KG1 (cell line): Measurements from ENCODE around the gene PDXK.
"Not testable (repeated sequence)": the region's sequence is repeated elsewhere in the genome, so short reads cannot be mapped to it uniquely, and the experiment has no call there.

Source experiments
- DNase-seq: peaks from one replicate; lab custom pipeline; 2025; lab: John Stamatoyannopoulos, UW

Gene PDXK

DNA sequence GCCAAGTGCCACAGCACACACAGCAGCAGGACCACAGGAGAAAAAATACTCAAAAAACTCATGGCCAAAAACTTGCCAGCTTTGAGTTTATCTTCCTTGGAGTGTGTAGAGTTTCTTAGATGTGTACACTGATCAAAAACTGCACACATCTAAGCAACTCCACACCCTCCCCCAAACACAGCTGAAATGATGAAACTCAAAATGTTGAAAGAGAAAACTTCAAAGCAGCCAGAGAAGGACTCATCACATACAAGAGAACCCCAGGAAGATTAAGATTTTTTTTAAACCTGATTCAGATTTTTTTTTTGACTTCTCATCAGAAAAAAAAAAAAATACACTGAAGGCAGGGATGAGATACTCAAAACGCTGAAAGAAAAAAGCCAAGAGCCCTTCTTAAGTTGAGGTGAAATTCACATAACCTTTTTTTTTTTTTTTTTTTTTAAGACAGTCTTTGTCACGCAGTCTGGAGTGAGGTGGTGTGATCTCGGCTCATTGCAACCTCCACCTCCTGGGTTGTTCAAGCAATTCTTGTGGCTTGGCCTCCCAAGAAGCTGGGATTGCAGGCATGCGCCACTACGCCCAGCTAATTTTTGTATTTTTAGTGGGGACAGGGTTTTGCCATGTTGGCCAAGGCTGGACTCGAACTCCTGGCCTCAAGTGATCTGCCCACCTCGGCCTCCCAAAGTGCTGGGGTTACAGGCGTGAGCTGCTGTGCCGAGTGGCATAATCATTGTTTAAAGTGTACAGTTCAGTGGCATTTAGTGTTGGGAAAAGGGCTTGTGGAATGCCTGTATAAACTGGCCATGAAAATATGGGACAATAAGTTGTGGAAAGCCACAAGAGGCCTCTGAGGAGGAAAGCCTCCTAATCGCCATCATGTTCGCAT is 20.9 kb upstream of the PDXK start:
- DNase-seq, result no peak

DNA sequence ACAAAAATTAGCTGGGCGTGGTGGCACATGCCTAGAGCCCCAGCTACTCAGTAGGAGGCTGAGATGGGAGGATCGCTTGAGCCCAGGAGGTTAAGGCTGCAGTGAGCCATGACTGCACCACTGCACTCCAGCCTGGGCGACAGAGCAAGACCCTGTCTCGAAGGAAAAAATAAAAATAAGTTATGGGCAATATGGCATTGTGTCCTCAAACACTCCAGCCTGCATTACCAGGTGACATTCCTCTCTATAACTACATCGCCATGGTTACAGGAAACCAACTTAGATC is 19.5 kb upstream of the PDXK start:
- not testable (repeated sequence) for DNase-seq

DNA sequence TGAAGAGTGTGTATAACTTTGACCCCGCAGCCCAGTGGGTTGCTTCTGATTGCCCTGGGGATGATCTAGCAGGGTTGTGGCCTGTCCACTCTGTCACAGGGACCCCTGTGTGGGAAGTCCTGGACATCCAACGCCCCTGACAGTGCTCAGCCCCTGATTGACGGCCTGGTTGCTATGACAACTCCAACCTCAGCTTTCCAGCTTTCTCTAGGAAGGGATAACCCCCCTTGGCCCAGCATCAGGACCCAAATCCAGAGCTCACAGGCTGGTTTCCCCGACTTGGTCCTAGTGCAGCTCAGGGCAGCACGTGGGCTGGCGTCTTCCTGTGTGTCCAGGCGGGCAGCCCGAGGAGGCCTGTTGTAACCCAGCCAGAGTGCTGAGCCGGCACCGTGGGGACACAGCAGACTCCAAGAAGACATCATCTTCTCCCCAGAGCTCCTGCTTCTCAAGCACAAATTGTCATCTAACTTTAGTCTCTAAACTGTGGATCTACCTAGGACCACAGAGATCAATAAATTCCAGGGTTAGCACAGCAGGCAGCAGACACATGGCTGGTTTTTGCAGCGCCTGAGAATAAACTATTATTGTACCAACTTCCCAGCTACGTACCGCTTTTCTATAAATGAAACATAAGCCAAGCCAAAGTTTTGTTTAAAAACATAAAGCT is 18.9 kb upstream of the PDXK start:
- no peak for DNase-seq

DNA sequence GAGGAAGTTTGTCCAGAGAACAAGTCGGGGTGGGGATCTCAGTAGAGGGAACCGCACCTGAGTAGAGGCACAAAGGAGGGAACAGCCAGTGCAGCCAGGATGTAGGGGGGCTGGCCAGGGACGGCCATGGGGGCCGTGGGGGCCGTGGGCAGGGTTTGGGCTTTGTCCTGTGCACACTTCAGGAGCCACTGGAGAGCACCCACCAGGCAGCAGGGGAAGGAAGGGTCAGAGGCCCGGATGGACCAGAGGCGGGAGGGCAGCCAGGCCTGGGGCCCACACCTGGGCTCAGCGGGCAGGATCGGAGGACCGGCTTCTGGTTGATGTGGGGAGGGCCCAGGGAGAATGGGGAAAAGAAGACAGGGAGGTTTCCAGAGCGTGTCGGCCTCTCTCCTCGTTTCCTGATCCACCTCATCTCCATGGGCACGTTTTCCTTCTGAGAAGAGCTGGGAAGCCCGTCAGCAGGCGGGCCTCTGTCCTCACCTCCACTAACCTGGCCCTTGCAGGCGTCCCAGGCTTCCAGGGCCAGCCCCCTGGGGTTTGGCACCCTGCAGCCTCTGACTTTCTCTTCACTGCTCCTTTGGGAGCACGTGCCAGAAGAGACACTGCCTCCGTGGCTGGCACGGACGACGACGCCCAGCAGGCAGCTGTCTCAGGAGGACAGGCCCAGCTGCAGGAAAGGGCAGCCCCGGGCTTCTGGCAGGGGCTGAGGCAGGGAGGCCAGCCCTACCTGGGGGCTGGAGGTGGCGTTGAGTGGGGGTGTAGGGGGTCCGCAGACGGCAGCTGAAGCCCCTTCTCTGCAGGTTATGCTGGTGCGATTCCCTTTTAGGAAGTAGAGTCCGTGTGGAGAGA is 16.8 kb upstream of the PDXK start:
- DNase-seq, result no peak

DNA sequence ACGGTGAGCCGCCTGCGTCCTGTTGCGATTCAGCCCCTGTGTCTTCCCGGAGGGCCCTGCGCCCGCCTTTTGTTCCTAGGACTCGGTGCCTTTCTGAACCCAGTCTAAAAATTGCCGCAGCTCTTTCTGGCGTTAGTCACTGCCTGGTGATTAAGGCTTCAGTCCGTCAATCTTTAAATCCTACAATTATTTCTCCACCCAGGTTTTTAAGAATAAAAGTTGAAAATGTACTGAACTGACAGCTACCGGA is 16.2 kb upstream of the PDXK start:
- no peak for DNase-seq

DNA sequence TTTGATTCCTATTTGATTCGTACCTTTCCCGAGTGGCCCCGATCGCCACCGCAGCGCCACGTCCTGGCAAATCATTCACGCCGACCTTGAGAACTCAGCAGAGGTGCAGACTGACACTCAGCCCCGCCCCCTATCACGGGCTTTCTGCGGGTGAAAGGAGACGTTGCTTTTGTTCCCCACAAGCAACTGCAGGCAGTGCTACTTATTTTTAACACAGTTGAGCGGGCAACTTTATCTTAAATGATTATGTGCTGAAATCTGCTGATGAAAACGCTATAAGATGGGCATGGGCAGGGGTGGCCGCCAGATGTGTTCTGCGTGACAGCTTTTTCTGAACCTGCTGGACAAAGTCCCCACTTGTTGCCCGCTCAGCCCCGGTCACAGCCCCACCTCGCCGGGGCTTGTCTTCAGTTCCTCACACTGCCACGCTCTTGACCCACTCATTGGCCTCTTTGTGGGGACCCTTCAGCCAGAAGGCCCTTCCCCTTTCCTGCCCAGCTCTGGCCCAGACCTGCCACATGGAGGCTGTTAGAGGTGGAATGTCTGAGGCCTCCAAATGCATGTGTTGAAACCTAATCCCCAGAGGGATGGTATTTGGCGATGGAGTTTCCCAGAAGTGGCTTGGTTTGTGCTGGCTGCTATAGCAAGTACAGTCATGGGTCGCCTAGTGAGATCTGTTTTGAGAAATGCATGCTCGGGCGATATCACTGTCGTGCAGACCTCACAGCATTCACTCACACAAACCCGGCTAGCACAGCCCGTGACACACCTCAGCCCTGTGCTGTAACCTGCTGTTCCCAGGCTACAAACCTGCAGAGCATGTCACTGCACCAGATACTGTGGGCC is 15.7 kb upstream of the PDXK start:
- no peak for DNase-seq

DNA sequence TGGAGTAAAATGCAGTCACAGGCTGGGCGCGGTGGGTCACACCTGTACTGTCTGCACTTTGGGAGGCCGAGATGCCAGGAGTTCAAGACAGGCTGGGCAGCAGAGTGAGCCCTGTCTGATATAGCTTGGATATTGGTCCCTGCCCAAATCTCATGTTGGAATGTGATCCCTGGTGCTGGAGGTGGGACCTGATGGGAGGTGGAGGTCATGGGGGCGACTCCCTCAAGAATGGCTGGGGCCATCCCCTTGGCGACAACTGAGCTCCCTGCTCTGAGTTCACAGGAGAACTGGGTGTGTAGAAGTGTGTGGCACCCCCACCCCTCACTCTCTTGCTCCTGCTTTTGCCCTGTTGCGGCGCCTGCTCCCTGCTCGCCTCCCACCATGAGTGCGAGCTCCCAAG is 11.5 kb upstream of the PDXK start:
- DNase-seq, result no peak

DNA sequence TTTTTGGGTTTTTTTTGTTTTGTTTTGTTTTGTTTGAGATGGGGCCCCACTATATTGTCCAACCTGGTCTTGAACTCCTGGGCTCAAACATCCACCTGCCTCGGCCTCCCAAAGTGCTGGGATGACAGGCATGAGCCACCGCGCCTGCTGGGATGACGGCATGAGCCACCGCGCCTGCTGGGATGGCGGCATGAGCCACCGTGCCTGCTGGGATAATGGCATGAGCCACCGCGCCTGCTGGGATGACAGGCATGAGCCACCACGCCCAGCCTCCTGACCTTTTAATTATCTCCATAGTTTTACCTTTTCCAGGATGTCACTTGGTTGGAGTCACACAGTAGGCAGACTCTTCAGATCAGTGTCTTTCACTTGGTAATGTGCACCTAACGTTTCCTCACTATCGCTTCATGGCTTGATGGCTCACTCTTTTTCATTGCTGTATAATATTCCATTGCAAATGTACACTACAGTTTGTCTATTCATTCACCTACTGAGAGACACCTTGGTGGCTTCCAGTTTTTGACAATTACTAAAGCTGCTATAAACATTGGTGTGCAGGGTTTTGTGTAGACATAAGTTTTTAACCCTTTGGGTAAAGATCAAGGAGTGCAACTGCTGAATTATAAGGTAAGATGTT is 10.1 kb upstream of the PDXK start:
- DNase-seq, result no peak

DNA sequence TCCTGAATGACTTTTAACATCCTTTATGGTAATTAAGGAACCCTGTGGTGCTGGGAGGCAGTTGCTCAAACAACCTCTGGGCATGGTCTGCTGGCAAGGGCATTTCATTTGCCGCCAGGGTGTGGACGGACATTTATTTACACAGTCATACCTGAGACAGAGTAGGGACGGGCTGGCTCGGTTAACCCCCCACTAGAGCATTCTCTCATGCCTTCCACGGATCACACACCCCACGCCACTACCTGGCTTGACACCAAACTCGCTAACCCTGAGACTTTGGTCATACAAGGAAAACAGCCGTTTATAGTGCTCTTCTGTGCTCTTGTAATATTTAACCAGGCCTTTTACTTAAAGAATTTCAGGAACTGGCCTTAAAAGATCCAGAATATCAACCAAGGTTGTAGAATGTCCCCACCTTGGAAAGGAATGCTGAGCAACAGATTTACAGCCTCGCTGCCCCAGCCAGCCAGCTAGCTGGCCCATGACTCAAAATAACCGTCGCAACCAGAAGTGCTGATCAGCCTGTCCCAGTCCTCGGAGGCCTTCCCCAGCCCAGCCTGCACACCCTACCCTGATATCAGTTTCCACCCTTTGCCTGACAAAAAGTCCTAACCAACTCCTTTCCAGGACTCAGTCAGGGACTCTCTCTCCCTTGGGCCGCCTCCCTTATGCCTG is 6.5 kb upstream of the PDXK start:
- no peak for DNase-seq

DNA sequence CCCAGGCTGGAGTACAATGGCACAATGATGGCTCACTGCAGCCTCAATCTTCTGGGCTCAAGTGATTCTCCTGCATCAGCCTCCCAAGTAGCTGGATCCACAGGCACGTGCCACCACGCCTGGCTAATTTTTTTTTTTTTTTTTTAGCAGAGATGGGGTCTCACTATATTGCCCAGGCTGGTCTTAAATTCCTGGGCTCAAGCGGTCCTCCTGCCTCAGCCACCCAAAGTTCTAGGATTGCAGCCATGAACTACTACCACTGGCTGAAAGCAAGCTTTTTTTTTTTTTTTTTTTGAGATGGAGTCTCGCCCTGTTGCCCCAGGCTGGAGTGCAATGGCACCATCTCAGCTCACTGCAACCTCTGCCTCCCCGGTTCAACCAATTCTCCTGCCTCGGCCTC is 5.8 kb upstream of the PDXK start:
- not testable (repeated sequence) for DNase-seq

DNA sequence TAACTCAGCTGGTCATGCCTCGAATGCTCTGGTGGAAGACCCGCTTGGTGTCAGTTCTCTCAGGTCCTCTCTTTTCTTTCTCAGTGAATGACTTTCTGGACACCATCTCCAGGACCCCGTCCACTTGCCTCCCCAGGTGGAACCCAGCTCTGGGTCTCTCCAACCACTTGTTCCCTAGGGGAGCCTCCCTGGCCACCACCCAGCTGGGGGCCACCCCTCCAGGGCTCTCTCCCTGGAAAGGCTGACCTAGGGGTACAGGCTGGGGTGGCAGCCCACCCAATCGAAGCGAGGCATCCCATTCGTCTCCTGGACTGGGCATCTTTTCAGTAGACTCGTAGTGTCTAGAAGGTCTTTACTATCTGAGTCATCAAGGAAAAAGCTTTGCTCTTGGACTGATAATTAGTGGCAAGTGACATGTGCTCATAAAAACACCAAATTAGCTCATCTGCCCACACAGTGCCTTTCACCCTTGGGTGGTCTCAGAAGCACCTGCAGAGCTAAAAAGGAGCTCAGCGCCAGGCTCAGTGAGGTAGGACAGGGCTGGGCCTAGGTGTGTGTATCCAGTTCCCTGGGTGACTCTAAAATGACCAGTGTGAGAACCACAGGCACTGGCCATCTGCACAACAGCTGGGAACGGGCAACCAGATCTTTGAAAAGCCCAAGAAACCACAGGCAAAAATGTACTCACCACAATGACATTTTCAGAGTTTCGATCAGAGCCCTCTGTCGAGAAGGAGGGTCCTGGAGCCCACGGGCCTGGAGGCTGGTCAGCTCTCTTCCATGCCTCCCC is 2.4 kb upstream of the PDXK start:
- DNase-seq, result no peak

DNA sequence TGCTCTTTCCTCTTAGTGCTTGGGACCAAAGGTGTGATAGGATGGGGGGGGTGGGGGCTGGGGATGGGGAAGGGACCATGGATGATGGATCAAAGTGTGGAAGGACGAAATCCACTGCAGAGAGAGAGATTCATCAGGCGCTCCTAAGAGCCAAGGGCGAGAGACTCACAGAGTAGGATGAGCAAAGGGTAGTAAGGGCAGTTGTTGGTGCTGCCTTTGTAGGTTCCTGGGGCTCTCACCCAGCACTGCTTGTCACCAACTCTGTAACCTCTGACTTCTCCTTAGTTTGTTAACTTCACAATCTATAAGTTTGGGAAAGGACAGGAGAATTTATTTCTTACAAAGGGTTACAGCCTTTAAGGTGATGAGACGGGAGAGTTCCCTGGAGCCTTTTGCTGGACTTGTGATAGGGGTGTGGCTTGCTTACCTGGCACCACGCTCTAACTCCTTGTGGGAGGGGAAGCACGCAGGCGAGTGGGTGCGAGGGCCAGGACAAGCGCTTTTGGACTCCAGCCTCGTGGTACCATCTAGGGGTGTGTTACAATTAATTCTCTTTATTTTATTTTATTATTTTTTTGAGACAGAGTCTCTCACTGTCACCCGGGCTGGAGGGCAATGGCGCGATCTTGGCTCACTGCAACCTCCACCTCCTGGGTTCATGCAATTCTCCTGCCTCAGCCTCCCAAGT is 1.6 kb upstream of the PDXK start:
- DNase-seq, result no peak

DNA sequence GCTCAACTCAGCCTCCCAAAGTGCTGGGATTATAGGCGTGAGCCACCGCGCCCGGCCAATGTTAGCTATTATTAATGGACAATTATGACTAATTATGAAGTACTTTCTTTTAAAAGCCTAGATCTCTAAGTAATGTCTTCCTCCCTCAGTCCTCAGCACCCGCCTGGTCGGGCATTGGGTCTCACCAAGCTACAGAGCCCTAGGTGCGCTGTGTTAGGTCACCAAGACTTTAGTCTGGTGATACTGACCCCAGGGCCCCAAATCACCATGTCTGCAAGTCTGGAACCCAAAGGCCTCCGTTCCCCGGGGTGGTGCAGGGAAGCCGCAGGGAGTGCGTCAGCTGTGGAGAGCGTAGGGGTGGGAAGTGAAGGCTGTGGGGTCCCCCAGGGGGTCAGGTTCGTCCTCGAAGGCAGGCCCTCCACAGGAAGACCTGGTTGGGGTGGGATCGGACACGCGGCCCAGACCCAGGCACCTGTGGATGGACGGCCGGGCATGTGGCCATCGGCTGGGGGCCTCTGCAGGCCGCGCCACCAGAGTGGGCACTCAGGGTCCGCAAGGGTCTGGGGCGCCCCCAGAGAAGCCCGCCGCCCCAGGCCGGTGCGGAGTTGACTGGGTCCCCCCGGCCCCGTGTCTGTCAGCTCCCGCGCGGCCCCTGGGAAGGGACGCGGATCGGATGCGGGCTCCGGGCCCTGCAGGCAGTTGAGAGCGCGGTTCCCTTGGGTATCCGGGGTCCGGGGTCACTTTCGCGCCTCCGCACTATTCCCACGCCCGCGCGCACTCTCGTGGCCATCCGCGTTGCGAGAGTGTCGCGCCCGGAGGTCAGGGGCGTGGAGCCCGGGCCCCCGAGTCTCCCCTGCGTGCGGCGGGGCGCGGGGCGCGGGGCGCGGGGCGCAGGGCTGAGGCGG is 710 bp upstream of the PDXK start:
- no peak for DNase-seq

DNA sequence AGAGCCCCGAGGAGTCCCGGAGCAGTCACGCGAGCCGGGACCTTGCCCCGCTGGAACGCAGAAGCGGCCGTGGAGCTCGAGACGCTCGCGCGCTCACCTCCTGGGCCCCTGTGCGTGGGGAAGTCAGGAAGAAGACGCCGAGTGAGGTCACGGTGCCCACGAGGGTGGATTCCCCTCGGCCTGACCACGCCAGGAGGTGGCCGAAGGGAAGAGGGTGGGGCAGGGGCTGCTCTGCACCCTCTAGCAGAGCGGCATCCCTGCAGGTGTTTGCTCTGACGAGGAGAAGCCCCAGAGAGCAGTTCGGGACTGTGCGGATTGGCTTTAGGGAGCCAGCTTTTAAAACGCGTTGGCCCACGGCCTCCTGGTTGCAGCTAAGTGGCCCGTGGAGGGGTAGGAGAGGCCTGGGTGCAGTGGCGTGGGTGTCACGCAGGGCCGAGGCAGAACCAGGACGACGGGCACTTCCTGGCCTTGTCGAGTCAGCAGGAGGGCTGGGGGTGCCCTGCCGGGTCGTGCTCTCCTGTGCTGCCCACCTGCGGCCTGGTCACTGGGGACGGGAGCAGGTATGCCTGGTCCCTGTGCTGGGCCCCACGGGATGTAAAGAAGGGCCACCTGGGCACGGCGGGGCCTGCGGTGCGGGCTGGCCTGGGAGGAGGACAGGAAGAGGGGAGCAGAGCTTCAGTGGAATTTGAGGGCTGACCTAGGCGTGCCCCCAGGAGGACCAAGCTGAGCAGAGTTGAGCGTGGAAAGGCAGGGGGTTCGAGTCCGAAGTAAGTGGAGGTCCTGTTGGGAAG is 1.0 kb downstream of the PDXK start:
- no peak for DNase-seq

DNA sequence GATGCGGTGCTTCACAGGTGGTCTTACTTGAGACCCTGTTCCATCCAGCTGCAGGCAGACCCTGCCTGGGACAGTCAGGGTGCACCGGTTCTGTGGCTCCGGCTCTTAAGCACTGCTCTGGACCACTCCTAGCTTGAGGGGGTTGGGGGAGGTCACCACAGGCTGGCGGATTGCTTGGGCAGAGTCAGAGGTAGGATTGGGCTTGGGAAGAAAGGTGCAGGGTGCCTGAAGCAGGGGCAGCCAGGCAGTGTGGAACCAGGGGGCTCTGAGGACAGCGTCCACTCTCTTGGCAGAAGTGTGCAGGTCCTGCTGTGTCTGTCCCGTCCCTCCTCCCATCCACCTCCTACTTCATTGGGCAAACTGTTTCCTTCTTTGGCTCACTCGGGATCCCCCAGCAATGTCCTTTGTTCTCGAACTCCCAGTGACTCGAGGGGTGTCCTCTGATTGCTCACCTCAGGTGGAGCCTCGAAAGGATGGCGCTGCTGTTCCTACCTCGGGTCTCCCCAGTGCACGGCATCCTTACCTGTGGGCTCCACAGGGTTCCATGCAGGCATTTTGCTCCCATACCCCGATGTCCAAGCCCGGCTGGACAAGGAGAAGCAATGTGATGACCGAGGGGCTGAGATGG is 1.7 kb downstream of the PDXK start:
- no peak for DNase-seq

DNA sequence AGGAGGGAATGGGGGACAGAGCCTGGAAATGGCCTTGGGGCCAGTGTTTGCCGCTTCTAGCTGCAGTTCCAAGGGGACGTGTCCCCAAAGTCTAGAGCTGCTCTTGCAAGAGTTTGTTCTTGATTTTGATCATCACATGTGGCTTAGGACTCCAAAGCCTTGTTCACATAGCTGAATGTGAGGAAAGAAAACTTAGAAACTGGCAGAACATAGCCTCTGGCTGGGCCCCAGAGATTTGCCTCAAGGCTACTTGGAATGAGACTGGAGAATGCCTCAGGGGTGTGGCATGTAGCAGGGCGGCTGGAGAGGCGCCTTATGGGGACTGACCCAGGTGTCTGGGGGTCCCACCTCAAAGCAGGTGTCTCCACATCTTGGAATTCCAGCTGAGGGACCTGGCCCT is 2.3 kb downstream of the PDXK start:
- no peak for DNase-seq

DNA sequence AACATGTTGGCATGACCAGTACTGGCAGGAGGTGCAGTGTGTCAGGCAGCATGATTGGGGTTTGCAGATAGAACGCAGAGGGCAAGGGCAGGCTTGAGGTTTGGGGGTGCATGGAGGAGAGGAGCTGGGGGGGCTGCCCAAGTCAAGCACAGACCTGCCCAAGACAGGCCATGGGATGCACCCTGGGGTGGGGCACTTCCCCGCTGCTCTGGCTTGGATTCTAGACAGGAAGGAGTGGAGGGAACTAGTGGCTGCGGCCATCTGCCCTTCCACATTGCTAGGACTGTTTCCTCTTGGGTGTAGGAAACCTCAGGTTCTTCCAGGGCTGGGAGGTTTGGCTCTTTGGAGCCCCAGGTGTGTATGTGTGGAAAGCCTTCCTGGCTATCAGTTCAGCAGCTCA is 3.0 kb downstream of the PDXK start:
- no peak for DNase-seq
